Left ventricle myocardium superior (tissue), 1 donor: ENCODE measurements around the gene PRKRIP1. TPM values are rescaled to one million over a fixed set of nuclear protein-coding genes. Genes with fewer than 3 reads are reported as not detected.
A peak's percentile ranks its signal among the peaks of the same experiment; 100 is the strongest.
"Not testable (repeated sequence)": the region's sequence is repeated elsewhere in the genome, so short reads cannot be mapped to it uniquely, and the experiment has no call there.

Source experiments
- ATAC-seq: fragments of 200-7000 bp; cut with Tn5 transposase; one replicate; pipeline ENCODE4 v1.9.1; 2020; ENCODE audit warnings: mild to moderate bottlenecking, moderate library complexity
- DNase-seq: peaks from one replicate; pipeline ENCODE4 v3.0.0-alpha.2; 2020
- intact Hi-C: fragments of 100-400 bp; cut with micrococcal nuclease; formaldehyde crosslinking; loops from one replicate; pipeline ENCODE4 v1.11.0; 2022
- microRNA-seq: library from miRNA; unstranded; fragments of <30 nt; microRNA quantifications from one replicate; pipeline ENCODE4 v1.2.0, GENCODE V29; 2020; ENCODE audit warnings: borderline number of aligned reads
- total RNA-seq: library from RNA; stranded (reverse); fragmentation: NEBNext Ultra II Directional; extraction: Animal tissue kit (Norgen Biotek cat#: 25700); gene quantifications from one replicate; pipeline ENCODE4 v1.2.1, GENCODE V29; 2021
- donor health status: DM: no; HTN: yes; CAD: no; lungs with severe emphysema.

Gene PRKRIP1
- total RNA-seq, 1 donor from 2014 or later: 11.8 TPM

DNA sequence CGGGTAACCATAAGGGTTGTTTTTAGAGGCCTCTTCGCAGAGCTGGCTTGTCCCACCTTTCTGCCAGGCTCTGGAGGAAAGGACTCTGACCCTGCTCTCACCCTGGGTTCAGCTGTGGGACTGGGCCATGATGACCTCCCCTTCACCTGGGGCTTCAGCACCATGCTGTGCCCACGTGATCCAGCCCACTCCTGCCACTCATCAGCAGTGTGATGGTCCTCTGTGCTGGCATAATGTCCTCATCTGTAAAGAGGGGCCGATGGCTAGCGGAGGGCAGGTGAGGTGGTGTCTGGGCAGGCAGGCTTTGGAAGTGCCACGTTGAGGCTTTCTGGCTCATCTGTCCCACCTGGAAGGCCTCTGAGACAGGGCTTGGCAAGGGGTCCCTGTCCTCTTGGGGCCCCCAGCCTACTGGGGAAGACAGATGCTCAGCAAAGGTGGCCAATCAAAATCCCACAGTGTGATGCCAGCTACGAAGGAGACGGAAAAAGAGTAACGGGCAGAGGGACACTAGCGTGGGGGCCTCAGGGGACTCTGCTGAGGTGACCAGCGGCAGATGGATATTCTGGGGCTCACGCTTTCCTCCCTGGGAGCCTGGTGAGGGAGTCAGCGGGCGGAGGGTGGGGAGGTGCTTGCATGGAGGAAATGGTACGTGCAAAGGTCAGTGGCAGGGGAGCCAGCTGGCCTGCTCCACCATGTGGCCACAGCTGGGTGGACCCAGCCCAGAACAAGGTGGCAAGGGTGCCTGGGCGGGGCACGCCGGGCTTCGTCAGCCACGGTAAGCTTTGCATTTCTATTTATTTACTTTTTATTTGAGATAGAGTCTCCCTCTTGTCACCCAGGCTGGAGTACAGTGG lies 74.0 kb downstream of the PRKRIP1 start:
- no peak for ATAC-seq
- DNase-seq: peak; percentile 31
- intact Hi-C loops: no loop called here

DNA sequence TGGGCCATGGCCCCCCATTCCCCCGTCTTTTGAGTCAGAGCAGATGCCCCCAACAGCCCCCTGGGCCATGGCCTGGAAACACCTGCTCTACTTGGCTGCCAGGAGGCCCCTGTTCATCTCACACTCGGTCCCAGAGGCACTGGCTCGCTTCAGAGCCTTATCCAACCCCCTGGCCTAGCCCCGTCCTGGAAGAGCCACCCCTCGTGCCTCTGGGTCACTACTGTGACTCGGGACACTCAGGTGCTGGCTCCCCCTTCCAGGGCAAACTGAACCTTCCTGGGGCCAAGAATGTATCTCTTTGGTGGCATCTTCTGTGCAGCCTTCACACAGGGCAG lies 75.6 kb downstream of the PRKRIP1 start:
- DNase-seq (peak; percentile 14), ATAC-seq (no peak)
- intact Hi-C loops: no loop called here

DNA sequence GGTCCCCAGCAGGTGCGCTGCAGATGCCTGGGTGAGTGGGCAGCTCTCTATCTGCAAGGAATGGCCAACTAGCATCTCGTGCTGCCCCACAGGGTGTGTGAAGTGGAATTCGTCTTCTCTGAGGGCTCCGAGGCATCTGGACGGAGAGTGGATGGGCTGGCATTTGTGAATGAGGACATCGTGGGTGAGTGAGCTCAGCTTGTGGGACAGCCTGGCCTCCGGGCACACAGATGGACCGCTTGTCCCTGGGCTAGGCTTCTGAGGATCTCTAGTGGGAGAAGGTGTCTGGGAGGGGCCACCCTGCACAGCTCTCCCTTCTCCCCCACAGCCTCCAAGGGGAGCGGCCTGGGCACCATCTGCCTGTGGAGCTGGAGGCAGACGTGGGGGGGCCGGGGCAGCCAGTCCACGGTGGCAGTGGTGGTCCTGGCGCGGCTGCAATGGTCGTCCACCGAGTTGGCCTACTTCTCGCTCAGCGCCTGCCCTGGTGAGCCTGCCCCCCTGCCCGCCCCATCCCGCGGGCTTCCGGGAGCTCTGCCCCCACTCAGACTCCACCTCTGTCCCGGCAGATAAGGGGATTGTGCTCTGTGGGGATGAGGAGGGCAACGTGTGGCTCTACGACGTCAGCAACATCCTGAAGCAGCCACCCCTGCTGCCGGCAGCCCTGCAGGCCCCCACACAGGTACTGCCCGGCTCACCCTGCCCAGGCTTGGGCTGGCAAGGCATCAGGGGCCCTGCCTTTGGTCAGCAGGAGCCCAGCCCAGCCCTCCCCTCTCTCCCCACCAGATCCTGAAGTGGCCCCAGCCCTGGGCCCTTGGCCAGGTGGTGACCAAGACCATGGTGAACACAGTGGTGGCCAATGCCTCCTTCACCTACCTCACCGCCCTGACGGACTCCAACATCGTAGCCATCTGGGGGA lies 76.2 kb downstream of the PRKRIP1 start:
- ATAC-seq (no peak), DNase-seq (peak; percentile 31)
- intact Hi-C loops: no loop called here

DNA sequence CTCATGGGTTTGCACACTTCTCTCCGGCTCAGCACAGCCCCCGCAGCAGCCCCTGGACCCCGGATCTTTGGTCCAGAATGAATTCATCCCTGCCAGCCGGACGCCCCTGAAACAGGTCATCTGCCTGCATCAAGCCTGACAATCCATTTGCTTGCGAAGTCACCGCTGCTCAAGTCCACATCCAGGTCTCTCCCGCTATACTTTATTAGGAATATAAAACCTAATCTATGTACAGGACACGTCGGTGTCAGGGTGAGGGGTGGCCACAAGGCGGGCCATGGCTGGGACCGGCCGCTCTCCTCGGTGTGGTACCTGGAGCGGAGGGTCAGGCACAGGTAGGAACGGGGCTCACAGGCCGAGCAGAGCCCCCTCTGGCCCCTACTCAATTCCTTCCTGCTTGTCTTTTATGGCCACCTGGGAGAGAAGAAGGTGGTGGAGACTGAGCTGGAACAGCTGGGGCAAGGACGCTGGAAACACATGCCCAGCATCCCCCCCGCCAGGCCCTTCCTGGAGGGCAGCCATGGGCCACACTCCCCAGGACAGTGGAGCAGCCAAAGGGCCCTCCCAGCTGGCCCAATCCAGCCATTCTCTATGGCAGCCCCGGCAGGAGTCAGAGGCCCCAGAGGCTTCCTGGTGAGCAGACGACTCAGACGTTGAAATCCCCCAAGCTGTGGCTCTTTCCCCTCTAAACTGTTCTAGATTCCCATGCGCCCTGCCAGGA lies 77.3 kb downstream of the PRKRIP1 start:
- ATAC-seq: no peak
- intact Hi-C loops: no loop called here
- DNase-seq: peak; percentile 25

DNA sequence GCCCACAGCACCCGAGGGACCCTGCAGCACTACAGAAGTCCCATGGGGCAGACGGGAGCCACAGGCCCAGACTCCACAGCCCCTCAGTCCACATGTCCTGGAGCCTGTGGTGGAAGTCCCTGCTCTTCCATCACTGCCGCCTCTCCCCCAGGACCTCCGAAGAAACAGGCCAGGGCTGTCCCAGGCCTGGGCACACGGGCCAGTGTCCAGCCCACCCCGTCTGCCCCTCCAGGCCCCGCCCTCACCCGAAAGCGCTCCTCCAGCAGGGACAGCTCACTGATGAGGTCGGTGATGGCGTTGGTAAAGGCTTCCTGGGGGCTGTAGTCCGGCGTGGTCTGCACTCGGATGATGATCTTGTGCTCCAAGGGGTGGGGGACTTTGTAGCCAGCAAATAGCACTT lies 78.0 kb downstream of the PRKRIP1 start:
- ATAC-seq, intact Hi-C loops: not testable (repeated sequence)
- peak; percentile 8 for DNase-seq

DNA sequence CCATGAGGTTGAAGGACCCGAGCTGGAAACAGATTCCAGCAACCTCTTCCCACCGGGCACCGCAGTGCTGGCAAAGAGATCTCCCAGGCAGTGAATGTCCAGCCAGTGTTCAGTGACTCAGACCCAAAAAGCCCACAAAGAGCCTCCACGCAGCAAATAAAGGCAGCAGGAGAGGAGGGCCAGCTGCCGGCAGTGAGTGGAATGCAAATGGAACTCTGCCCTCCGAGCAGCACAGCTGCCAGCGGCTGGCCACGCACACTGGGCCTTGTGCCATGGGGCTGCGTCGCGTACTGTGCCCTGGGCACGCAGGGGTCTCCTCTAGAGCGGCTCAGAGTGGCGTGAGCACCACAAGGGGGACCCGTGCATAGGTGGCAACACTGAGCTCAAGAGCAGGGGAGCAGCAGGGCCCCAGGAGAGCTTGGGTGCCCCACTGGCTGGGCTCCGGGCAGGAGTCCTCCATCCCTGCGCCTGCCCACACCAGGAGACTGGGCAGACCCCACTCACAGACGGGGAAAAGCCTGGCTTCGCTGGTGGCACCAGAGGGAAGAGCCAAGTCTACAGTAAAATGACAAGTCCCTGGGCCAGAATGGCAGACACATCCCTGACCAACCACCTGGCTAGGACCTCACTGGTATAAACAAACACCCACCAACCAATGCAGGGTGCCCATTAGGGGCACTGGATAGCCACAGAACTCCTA lies 78.7 kb downstream of the PRKRIP1 start:
- intact Hi-C loops, ATAC-seq: not testable (repeated sequence)
- DNase-seq: peak; percentile 11

Small RNA genes lying within 50 kb of the gene (microRNA-seq; reads per million reads assigned to microRNA genes)
- gene MIR4467 (not detected), gene MIR5090 (not detected), gene MIR548O (not detected)

Other genes starting within 250 kb of the PRKRIP1 start
- 0.99 TPM for gene SH2B2, start 109.5 kb upstream of the PRKRIP1 start, total RNA-seq
- gene SPDYE6, start 39.9 kb upstream of the PRKRIP1 start, total RNA-seq: not detected
- gene ORAI2, start 37.2 kb downstream of the PRKRIP1 start, total RNA-seq: 3.1 TPM
- 4.5 TPM for gene ALKBH4, start 68.5 kb downstream of the PRKRIP1 start, total RNA-seq
- 10.4 TPM for gene LRWD1, start 68.6 kb downstream of the PRKRIP1 start, total RNA-seq
- gene POLR2J, start 82.6 kb downstream of the PRKRIP1 start, total RNA-seq: 49.6 TPM
- gene RASA4B, start 121.4 kb downstream of the PRKRIP1 start, total RNA-seq: 7.5 TPM
- 2.9 TPM for gene UPK3BL2, start 147.3 kb downstream of the PRKRIP1 start, total RNA-seq
- not detected for gene SPDYE2, start 154.9 kb downstream of the PRKRIP1 start, total RNA-seq
- gene POLR2J3, start 176.2 kb downstream of the PRKRIP1 start, total RNA-seq: 11.1 TPM
- gene RASA4, start 220.4 kb downstream of the PRKRIP1 start, total RNA-seq: 20.2 TPM
- gene UPK3BL1, start 246.4 kb downstream of the PRKRIP1 start, total RNA-seq: 13.0 TPM